Ishikawa (cell line): ENCODE results near the gene MUC4.

Source experiments
- CEBPB ChIP-seq: IDR thresholded peaks from 2 replicates; pipeline ENCODE4 v1.6.1; 2012
- CREB1 ChIP-seq: IDR thresholded peaks from 2 replicates; pipeline ENCODE4 v1.6.1; 2012; ENCODE audit warnings: low read depth
- EGR1 ChIP-seq: IDR thresholded peaks from 2 replicates; pipeline ENCODE4 v1.6.1; 2012
- EP300 ChIP-seq: IDR thresholded peaks from 2 replicates; pipeline ENCODE4 v1.6.1; 2012; ENCODE audit warnings: borderline replicate concordance
- FOXM1 ChIP-seq: IDR thresholded peaks from 2 replicates; pipeline ENCODE4 v1.6.1; 2012; ENCODE audit warnings: low read depth, borderline replicate concordance
- NFIC ChIP-seq: IDR thresholded peaks from 2 replicates; pipeline ENCODE4 v1.6.1; 2012
- RAD21 ChIP-seq: IDR thresholded peaks from 2 replicates; pipeline ENCODE4 v1.6.1; 2012; ENCODE audit warnings: low read depth
- REST ChIP-seq: IDR thresholded peaks from 2 replicates; pipeline ENCODE4 v1.6.1; 2012; ENCODE audit warnings: low read depth, mild to moderate bottlenecking
- TAF1 ChIP-seq: IDR thresholded peaks from 2 replicates; pipeline ENCODE4 v1.6.1; 2012; ENCODE audit warnings: low read depth, mild to moderate bottlenecking
- TCF12 ChIP-seq: IDR thresholded peaks from 2 replicates; pipeline ENCODE4 v1.6.1; 2012; ENCODE audit warnings: low read depth
- TEAD4 ChIP-seq: IDR thresholded peaks from 2 replicates; pipeline ENCODE4 v1.6.1; 2012
- USF1 ChIP-seq: IDR thresholded peaks from 2 replicates; pipeline ENCODE4 v1.6.1; 2012
- YY1 ChIP-seq: IDR thresholded peaks from 2 replicates; pipeline ENCODE4 v1.6.1; 2012; ENCODE audit warnings: low read depth
- ZBTB7A ChIP-seq: IDR thresholded peaks from 2 replicates; pipeline ENCODE4 v1.6.1; 2012; ENCODE audit warnings: low read depth
- TF ChIP-seq, protein P1 (sequence below): IDR thresholded peaks from 2 replicates; pipeline ENCODE4 v1.6.1; 2012

MUC4 gene

GRCh38 chr3:195704433-195704999, 107.2 kb downstream of the MUC4 start:
- no peak for TF ChIP-seq EP300
- TF ChIP-seq REST = no peak
- no peak for TF ChIP-seq CREB1
- no peak for TF ChIP-seq CEBPB
- no peak for TF ChIP-seq TEAD4
- TF ChIP-seq EGR1 = no peak
- TF ChIP-seq USF1 = no peak
- no peak for TF ChIP-seq YY1
- TF ChIP-seq FOXM1 = no peak
- no peak for TF ChIP-seq TCF12
- TF ChIP-seq NFIC = no peak
- no peak for TF ChIP-seq ZBTB7A
- TF ChIP-seq RAD21 = no peak
- TF ChIP-seq TAF1 = no peak
- TF ChIP-seq, protein P1, sequence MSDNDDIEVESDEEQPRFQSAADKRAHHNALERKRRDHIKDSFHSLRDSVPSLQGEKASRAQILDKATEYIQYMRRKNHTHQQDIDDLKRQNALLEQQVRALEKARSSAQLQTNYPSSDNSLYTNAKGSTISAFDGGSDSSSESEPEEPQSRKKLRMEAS = no peak

DNA sequence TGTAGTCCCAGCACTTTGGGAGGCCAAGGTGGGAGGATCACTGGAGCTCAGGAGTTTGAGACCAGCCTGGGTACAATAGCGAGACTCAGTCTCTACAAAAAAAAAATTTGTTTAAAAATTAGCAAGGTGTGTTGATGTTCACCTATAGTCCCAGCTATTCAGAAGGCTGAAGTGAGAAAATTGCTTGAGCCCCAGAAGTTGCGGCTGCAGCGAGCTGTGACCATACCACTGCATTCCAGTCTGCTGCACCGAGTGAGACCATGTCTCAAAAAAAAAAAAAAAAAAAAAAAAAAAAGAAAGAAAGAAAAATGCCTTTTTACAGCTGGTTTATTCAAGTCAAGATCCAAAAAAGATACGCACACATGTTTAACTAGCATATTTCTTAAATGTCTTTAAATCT, 108.0 kb downstream of the MUC4 start:
- TF ChIP-seq NFIC (no peak), YY1 (no peak), ZBTB7A (no peak), TCF12 (no peak), CREB1 (no peak), EGR1 (no peak), EP300 (no peak), RAD21 (no peak), FOXM1 (no peak), TAF1 (no peak), TEAD4 (no peak), USF1 (no peak), REST (no peak), CEBPB (no peak)
- TF ChIP-seq, protein P1 = no peak

DNA sequence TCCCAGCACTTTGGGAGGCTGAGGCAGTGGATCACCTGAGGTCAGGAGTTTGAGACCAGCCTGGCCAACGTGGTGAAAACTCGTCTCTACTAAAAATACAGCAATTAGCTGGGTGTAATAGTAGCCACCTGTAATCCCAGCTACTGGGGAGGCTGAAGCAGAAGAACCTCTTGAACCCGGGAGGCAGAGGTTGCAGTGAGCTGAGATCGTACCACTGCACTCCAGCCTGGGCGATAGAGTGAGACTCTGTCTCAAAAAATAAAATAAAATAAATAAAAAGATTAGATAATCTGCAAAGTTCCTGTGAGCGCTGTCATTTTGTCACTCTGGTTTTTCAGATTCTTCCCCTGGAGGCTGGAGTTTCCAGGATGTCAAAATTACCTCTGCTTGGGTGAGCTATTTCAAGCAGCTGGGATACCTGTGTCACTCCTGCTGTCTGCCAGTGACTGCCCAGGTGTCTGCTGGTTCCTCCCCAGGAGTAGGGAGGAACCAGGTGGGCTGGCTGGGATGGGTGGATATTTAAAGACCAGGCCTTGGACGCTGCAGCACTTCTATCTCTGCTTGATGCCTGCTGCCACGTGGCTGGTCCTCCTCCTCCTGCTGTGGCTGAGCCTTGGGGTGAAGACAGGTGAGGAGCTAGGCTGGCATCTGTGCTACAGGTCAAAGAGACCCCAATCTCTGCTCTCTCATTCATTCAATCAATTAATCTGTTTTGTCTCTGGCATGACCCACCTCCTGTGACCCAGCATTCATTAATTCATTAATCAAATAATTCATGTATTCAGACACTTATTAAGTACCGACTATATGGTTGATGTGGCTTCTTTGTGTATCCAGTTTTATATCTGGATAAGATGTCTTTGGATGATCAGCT, 110.5 kb downstream of the MUC4 start:
- no peak for TF ChIP-seq EGR1
- TF ChIP-seq USF1 = no peak
- no peak for TF ChIP-seq YY1
- no peak for TF ChIP-seq TEAD4
- no peak for TF ChIP-seq RAD21

GRCh38 chr3:195700319-195700718, 111.4 kb downstream of the MUC4 start:
- TF ChIP-seq, protein P1 = no peak
- no peak for TF ChIP-seq USF1
- TF ChIP-seq EP300 = no peak
- TF ChIP-seq YY1 = no peak
- TF ChIP-seq CEBPB = no peak
- no peak for TF ChIP-seq EGR1
- no peak for TF ChIP-seq REST
- no peak for TF ChIP-seq TAF1
- TF ChIP-seq FOXM1 = no peak
- TF ChIP-seq RAD21 = no peak
- no peak for TF ChIP-seq NFIC
- TF ChIP-seq TEAD4 = no peak
- TF ChIP-seq CREB1 = no peak
- no peak for TF ChIP-seq ZBTB7A
- TF ChIP-seq TCF12 = no peak
